ENCODE results near the gene LACTB.
"Not testable (repeated sequence)": the region's sequence is repeated elsewhere in the genome, so short reads cannot be mapped to it uniquely, and the experiment has no call there.

LACTB gene

GRCh38 chr15:63090887-63091286 is 30.8 kb upstream of the LACTB start:
- FAIRE-seq: no peak

GRCh38 chr15:63091679-63092446 is 29.8 kb upstream of the LACTB start:
- FAIRE-seq: no peak

- FAIRE-seq: no peak
Measured at GRCh38 chr15:63093486-63094205, 28.0 kb upstream of the LACTB start.

GRCh38 chr15:63094495-63094931 is 27.1 kb upstream of the LACTB start:
- FAIRE-seq: no peak

- no peak for FAIRE-seq
Measured at GRCh38 chr15:63096178-63096577, 25.5 kb upstream of the LACTB start.

- FAIRE-seq: not testable (repeated sequence)
Measured at GRCh38 chr15:63098901-63099300, 22.8 kb upstream of the LACTB start.

GRCh38 chr15:63099581-63099980 is 22.1 kb upstream of the LACTB start:
- not testable (repeated sequence) for FAIRE-seq

- FAIRE-seq: no peak
Measured at GRCh38 chr15:63103416-63103815, 18.2 kb upstream of the LACTB start.

GRCh38 chr15:63104727-63105126 is 16.9 kb upstream of the LACTB start:
- no peak for FAIRE-seq

- not testable (repeated sequence) for FAIRE-seq
Measured at GRCh38 chr15:63105354-63105753, 16.3 kb upstream of the LACTB start.

GRCh38 chr15:63107895-63108546 is 13.6 kb upstream of the LACTB start:
- FAIRE-seq: no peak

- no peak for FAIRE-seq
Measured at GRCh38 chr15:63109498-63109897, 12.2 kb upstream of the LACTB start.

- FAIRE-seq: no peak
Measured at GRCh38 chr15:63109920-63110319, 11.7 kb upstream of the LACTB start.

- FAIRE-seq: no peak
Measured at GRCh38 chr15:63110428-63111026, 11.1 kb upstream of the LACTB start.

- no peak for FAIRE-seq
Measured at GRCh38 chr15:63111481-63111880, 10.2 kb upstream of the LACTB start.

GRCh38 chr15:63112871-63113270 is 8.8 kb upstream of the LACTB start:
- FAIRE-seq: no peak

- no peak for FAIRE-seq
Measured at GRCh38 chr15:63114465-63114864, 7.2 kb upstream of the LACTB start.

- no peak for FAIRE-seq
Measured at GRCh38 chr15:63118854-63119253, 2.8 kb upstream of the LACTB start.

GRCh38 chr15:63122002-63122875 is 578 bp downstream of the LACTB start:
- FAIRE-seq: no peak

GRCh38 chr15:63124506-63124905 is 2.8 kb downstream of the LACTB start:
- FAIRE-seq: no peak

GRCh38 chr15:63126726-63127125 is 5.1 kb downstream of the LACTB start:
- no peak for FAIRE-seq

- FAIRE-seq: peak; percentile 40
Measured at GRCh38 chr15:63133786-63134185, 12.1 kb downstream of the LACTB start.
